HCT116 (cell line): ENCODE measurements around the gene CYP3A4. TPM values are rescaled to one million over a fixed set of nuclear protein-coding genes. Genes with fewer than 3 reads are reported as not detected.

Experiments used
- ATAC-seq: fragments of 200-7000 bp; cut with Tn5 transposase; 2 replicates; pipeline ENCODE4 v1.9.1; 2020; ENCODE audit warnings: mild to moderate bottlenecking, moderate library complexity
- BruUV-seq: library from RNA; stranded (reverse); fragments of 400-500 nt; replicated peaks from 2 replicates; lab custom pipeline; 2021; lab: Mats Ljungman, UMichigan
- CTCF ChIA-PET: fragments of 300-600 bp; sonication (Branson Sonifier 250); formaldehyde crosslinking; loops from one replicate; lab custom pipeline; 2021; ENCODE audit warnings: antibody characterized with exemption; lab: Charles Lee
- POLR2A ChIA-PET: fragments of 300-600, 350-600 bp; sonication (Branson Sonifier 250); formaldehyde crosslinking; loops from one replicate; lab custom pipeline; 2021; ENCODE audit warnings: antibody characterized with exemption; lab: Charles Lee
- RAD21 ChIA-PET, 2 experiments: fragments of 300-600 bp; sonication (Branson Sonifier 250); formaldehyde crosslinking; loops; one replicate each; lab custom pipeline; 2023; ENCODE audit warnings: low total read pairs in 2 of 2; ENCODE audit not compliant: uncharacterized antibody in 2 of 2, unreplicated experiment in 2 of 2, low non-redundant PET in 1 of 2; lab: Charles Lee
- DNase-seq: peaks from one replicate; pipeline ENCODE4 v3.0.0-alpha.2; 2010; ENCODE audit warnings: low read depth, low spot score
- H2AFZ ChIP-seq: fragments of 200-600 bp; shearing (Covaris generic), sonication (generic); 2 replicates; pipeline ENCODE4 v1.6.1; 2017; ENCODE audit warnings: low read depth, mixed run types, mixed read lengths, antibody characterized with exemption, low read length; ENCODE audit not compliant: poor library complexity, severe bottlenecking
- H3K27ac ChIP-seq: 2 replicates; pipeline ENCODE4 v1.5.1; 2012; ENCODE audit warnings: low read depth, low read length
- H3K27me3 ChIP-seq: fragments of 200-600 bp; sonication (generic); 2 replicates; pipeline ENCODE4 v1.6.1; 2016; ENCODE audit warnings: mixed run types, low read length, mixed read lengths; ENCODE audit not compliant: insufficient read depth
- H3K36me3 ChIP-seq, 2 experiments: fragments of 200-500 bp in 1 of 2; fragments of 200-600 bp in 1 of 2; sonication (Bioruptor generic) in 1 of 2; sonication (generic) in 1 of 2; 2 replicates each; pipeline versions ENCODE4 v1.5.1 to v1.6.1; 2014 to 2016; ENCODE audit warnings: low read length in 2 of 2, inconsistent platforms in 1 of 2, mixed read lengths in 1 of 2, mixed run types in 1 of 2; ENCODE audit not compliant: insufficient read depth in 2 of 2, control insufficient read depth in 1 of 2
- H3K4me1 ChIP-seq, 2 experiments: fragments of 200-600 bp in 1 of 2; sonication (generic) in 1 of 2; 2 replicates each; pipeline versions ENCODE4 v1.5.1 to v1.6.1; 2012 to 2017; ENCODE audit warnings: low read length in 2 of 2, inconsistent platforms in 1 of 2, mild to moderate bottlenecking in 1 of 2, mixed read lengths in 1 of 2, mixed run types in 1 of 2, moderate library complexity in 1 of 2; ENCODE audit not compliant: insufficient read depth in 2 of 2, control insufficient read depth in 1 of 2
- H3K4me2 ChIP-seq: fragments of 200-600 bp; sonication (generic); 2 replicates; pipeline ENCODE4 v1.6.1; 2017; ENCODE audit warnings: mixed run types, low read length, mixed read lengths
- H3K4me3 ChIP-seq, 2 experiments: fragments of 200-600 bp in 1 of 2; sonication (generic) in 1 of 2; replicated peaks in 1 of 2; 2 replicates each; pipeline ENCODE4 v1.5.1; 2011 to 2016; ENCODE audit warnings: low read length in 2 of 2, control low read depth in 1 of 2, low read depth in 1 of 2, mild to moderate bottlenecking in 1 of 2, mixed read lengths in 1 of 2, mixed run types in 1 of 2
- H3K79me2 ChIP-seq: fragments of 200-600 bp; sonication (generic); 2 replicates; pipeline ENCODE4 v1.6.1; 2017; ENCODE audit warnings: mild to moderate bottlenecking, mixed run types, low read length, moderate library complexity, mixed read lengths; ENCODE audit not compliant: insufficient read depth
- H3K9ac ChIP-seq: fragments of 200-600 bp; sonication (generic); 2 replicates; pipeline ENCODE4 v1.6.1; 2016; ENCODE audit warnings: low read length, mixed read lengths
- H3K9me2 ChIP-seq: fragments of 200-600 bp; sonication (generic), shearing (Covaris generic); 2 replicates; pipeline ENCODE4 v1.6.1; 2017; ENCODE audit warnings: mixed run types, mild to moderate bottlenecking, moderate library complexity; ENCODE audit not compliant: insufficient read depth
- H3K9me3 ChIP-seq, 2 experiments: fragments of 200-500 bp in 1 of 2; fragments of 200-600 bp in 1 of 2; sonication (Bioruptor generic) in 1 of 2; sonication (generic) in 1 of 2; 2 replicates each; pipeline ENCODE4 v1.6.1; 2014 to 2017; ENCODE audit warnings: low read length in 2 of 2, mixed read lengths in 2 of 2, inconsistent platforms in 1 of 2, low read depth in 1 of 2, mild to moderate bottlenecking in 1 of 2, mixed run types in 1 of 2, moderate library complexity in 1 of 2; ENCODE audit not compliant: control insufficient read depth in 1 of 2, insufficient read depth in 1 of 2
- H4K20me1 ChIP-seq: fragments of 200-600 bp; sonication (generic), shearing (Covaris generic); 2 replicates; pipeline ENCODE4 v1.6.1; 2017; ENCODE audit warnings: mixed run types, mild to moderate bottlenecking, moderate library complexity; ENCODE audit not compliant: insufficient read depth
- ELF1 ChIP-seq: IDR thresholded peaks from 2 replicates; pipeline ENCODE4 v1.6.1; 2012; ENCODE audit warnings: low read depth, borderline replicate concordance
- EZH2 ChIP-seq: fragments of 200-600 bp; sonication (generic); IDR thresholded peaks from 2 replicates; pipeline ENCODE4 v1.6.1; 2017; ENCODE audit warnings: antibody characterized with exemption, mixed run types
- FOSL1 ChIP-seq: IDR thresholded peaks from 2 replicates; pipeline ENCODE4 v1.6.1; 2012; ENCODE audit warnings: low read depth
- ZFX ChIP-seq: fragments of 450-650 bp; IDR thresholded peaks from 2 replicates; pipeline ENCODE4 v1.6.1; 2017
- ZNF274 ChIP-seq: fragments of 200-500 bp; sonication (Bioruptor generic); IDR thresholded peaks from 2 replicates; pipeline ENCODE4 v1.6.1; 2014; ENCODE audit warnings: mild to moderate bottlenecking, low read depth, low read length, inconsistent platforms
- intact Hi-C: fragments of 100-400 bp; cut with micrococcal nuclease; formaldehyde crosslinking; loops from 2 replicates; pipeline ENCODE4 v1.10.0; 2022
- total RNA-seq: library from RNA; stranded (reverse); gene quantifications from one replicate; pipeline ENCODE4 v1.2.1, GENCODE V29; 2021; ENCODE audit not compliant: unreplicated experiment
- TF ChIP-seq, protein P1 (sequence below): IDR thresholded peaks from 2 replicates; pipeline ENCODE4 v1.6.1; 2012; ENCODE audit warnings: low read depth

The CYP3A4 gene
- total RNA-seq, 1 experiment from 2014 or later, result 0.25 TPM

DNA sequence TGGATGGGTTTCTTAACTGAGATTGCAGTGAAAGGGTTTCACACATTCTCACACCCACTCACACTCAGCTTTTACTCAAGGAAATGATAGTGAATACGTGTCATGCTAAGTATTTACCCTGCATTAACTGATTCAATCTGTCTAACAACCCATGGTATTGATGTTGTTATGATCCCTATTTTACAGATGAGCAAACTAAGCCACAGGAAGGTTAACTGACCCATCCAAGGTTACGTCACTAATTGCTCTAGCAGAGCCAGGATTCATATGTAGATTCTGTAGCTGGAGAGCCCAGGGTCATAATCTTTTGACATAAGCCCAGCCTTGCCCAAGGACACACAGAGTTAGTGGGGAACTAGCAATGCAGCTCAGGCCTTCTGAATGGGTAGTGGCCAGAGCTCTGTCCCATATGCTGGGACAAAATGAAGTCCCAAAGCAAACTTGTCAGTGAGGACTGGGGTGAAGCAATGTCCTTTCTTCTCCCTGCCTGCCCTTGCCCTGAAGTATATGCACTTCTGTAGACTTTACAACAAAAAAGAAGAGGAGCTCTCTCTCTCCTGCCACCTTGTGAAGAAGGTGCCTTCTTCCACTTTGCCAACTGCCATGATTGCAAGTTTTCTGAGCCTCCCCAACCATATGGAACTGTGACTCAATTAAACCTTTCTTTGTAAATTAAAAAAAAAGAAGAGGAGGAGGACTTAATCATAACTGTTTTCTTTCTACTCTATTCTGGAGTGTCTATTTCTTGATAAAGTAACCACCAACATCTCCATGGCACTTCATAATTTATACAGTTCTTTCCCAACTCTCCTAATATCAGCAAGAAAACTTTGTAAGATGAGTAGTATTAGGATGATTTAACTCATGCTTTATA is 44.0 kb downstream of the CYP3A4 start:
- ChIA-PET POLR2A (no interaction called here), CTCF (no interaction called here), RAD21 (no interaction called here)
- Histone ChIP-seq H3K36me3 (no peaks in the 10 kb centered on the region), H3K4me3 (no peak overlapping the region), H3K9me2 (no peaks in the 10 kb centered on the region), H3K9me3 (no peaks in the 10 kb centered on the region), H3K27me3 (no peaks in the 10 kb centered on the region), H3K79me2 (no peaks in the 10 kb centered on the region), H3K9ac (no peak overlapping the region), H3K27ac (no peak overlapping the region), H3K4me2 (no peak overlapping the region), H3K4me1 (no peaks in the 10 kb centered on the region), H2AFZ (no peak overlapping the region), H4K20me1 (no peaks in the 10 kb centered on the region)
- intact Hi-C loops, result no loop called here
- ATAC-seq, result no peak
- no TSS peak for BruUV-seq
- DNase-seq, result no peak
- TF ChIP-seq ZFX (no peak), FOSL1 (no peak), ELF1 (no peak), EZH2 (no peak), ZNF274 (no peak)
- TF ChIP-seq, protein P1, sequence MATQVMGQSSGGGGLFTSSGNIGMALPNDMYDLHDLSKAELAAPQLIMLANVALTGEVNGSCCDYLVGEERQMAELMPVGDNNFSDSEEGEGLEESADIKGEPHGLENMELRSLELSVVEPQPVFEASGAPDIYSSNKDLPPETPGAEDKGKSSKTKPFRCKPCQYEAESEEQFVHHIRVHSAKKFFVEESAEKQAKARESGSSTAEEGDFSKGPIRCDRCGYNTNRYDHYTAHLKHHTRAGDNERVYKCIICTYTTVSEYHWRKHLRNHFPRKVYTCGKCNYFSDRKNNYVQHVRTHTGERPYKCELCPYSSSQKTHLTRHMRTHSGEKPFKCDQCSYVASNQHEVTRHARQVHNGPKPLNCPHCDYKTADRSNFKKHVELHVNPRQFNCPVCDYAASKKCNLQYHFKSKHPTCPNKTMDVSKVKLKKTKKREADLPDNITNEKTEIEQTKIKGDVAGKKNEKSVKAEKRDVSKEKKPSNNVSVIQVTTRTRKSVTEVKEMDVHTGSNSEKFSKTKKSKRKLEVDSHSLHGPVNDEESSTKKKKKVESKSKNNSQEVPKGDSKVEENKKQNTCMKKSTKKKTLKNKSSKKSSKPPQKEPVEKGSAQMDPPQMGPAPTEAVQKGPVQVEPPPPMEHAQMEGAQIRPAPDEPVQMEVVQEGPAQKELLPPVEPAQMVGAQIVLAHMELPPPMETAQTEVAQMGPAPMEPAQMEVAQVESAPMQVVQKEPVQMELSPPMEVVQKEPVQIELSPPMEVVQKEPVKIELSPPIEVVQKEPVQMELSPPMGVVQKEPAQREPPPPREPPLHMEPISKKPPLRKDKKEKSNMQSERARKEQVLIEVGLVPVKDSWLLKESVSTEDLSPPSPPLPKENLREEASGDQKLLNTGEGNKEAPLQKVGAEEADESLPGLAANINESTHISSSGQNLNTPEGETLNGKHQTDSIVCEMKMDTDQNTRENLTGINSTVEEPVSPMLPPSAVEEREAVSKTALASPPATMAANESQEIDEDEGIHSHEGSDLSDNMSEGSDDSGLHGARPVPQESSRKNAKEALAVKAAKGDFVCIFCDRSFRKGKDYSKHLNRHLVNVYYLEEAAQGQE, result no peak
